H1 (cell line): ENCODE results near the gene KANSL3. TPM values are rescaled to one million over a fixed set of nuclear protein-coding genes. Genes with fewer than 3 reads are reported as not detected.

Experiments
- CBX5 ChIP-seq: fragments of 300-800, 300-1000 bp; sonication (generic); IDR thresholded peaks from 2 replicates; pipeline ENCODE4 v1.7.1; 2016; ENCODE audit warnings: antibody characterized with exemption, low read length, low read depth
- CHD1 ChIP-seq: IDR thresholded peaks from 2 replicates; pipeline ENCODE4 v1.6.1; 2012; ENCODE audit warnings: low read depth, low read length, improper control_type of control experiment
- E2F6 ChIP-seq: IDR thresholded peaks from 2 replicates; pipeline ENCODE4 v1.6.1; 2012; ENCODE audit warnings: inconsistent platforms
- MAX ChIP-seq: IDR thresholded peaks from 2 replicates; pipeline ENCODE4 v1.6.1; 2012; ENCODE audit warnings: inconsistent platforms
- SRF ChIP-seq: IDR thresholded peaks from 2 replicates; pipeline ENCODE4 v1.6.1; 2011; ENCODE audit warnings: mild to moderate bottlenecking, low read depth, low read length, moderate library complexity
- TAF1 ChIP-seq: IDR thresholded peaks from 2 replicates; pipeline ENCODE4 v1.6.1; 2011; ENCODE audit warnings: mild to moderate bottlenecking, low read depth, low read length
- TBP ChIP-seq: IDR thresholded peaks from 2 replicates; pipeline ENCODE4 v1.6.1; 2011; ENCODE audit warnings: low read depth, low read length, improper control_type of control experiment
- TEAD4 ChIP-seq: IDR thresholded peaks from 2 replicates; pipeline ENCODE4 v1.6.1; 2012; ENCODE audit warnings: low read depth, low read length, inconsistent platforms, mixed read lengths
- polyA plus RNA-seq, 7 experiments: library from polyadenylated mRNA; depleted of rRNA in 3 of 7; stranded (reverse) in 5 of 7; unstranded in 2 of 7; fragments of >200 nt in 5 of 7; fragments of 200-250 nt in 2 of 7; gene quantifications; 1 replicate in 5 of 7; 2 replicates in 1 of 7; 4 replicates in 1 of 7; pipeline versions ENCODE4 v1.2.1 to v1.2.3, GENCODE V29; 2011 to 2013; ENCODE audit warnings: missing spikeins in 2 of 7, mixed read lengths in 2 of 7
- total RNA-seq: library from RNA; stranded (reverse); fragmentation: NEBNext Ultra II Directional; extraction: Animal tissue kit (Norgen Biotek cat#: 25700); gene quantifications from 2 replicates; pipeline ENCODE4 v1.2.1, GENCODE V29; 2021

KANSL3 gene
- total and polyA plus RNA-seq, 2 of the 8 experiments (the other 6 are each of a cell fraction or from before 2014, with no cell fraction given) = 19.8 to 31.4 TPM

- TF ChIP-seq E2F6 = no peak
- TF ChIP-seq TAF1 = no peak
- no peak for TF ChIP-seq TBP
- TF ChIP-seq TEAD4 = no peak
- no peak for TF ChIP-seq MAX
- no peak for TF ChIP-seq CBX5
- no peak for TF ChIP-seq CHD1
- no peak for TF ChIP-seq SRF
Observed at GRCh38 chr2:96683972-96684820, 46.1 kb upstream of the KANSL3 start (continued).
